Lower leg skin (tissue), 4 donors: Measurements from ENCODE around the gene ADGRV1. TPM values are rescaled to one million over a fixed set of nuclear protein-coding genes. Genes with fewer than 3 reads are reported as not detected.

Experiments used
- DNase-seq, 2 donors: peaks; one replicate each; pipeline ENCODE4 v3.0.0-alpha.2; 2019; ENCODE audit warnings: low spot score in 2 of 2
- H3K4me3 ChIP-seq: fragments of 200-600 bp; sonication (generic); 2 replicates; pipeline ENCODE4 v1.5.1; 2017; ENCODE audit warnings: mild to moderate bottlenecking, low read depth; ENCODE audit not compliant: poor library complexity, severe bottlenecking
- POLR2A ChIP-seq, 2 donors: fragments of 450-650 bp; IDR thresholded peaks; one replicate each; pipeline ENCODE4 v1.6.1; 2016 to 2017; ENCODE audit warnings: antibody characterized with exemption in 2 of 2, mild to moderate bottlenecking in 1 of 2, moderate library complexity in 1 of 2
- WGBS, 2 donors: methylation state at CpG; one replicate each; pipeline ENCODE4 v1.1.5; 2018; 5-methylcytosine and 5-hydroxymethylcytosine counted together
- intact Hi-C: fragments of 100-400 bp; cut with DNase I; formaldehyde crosslinking; loops from one replicate; pipeline ENCODE4 v1.15.0; 2023; ENCODE audit warnings: low total_unique reads
- total RNA-seq, 4 donors: library from RNA; depleted of rRNA; stranded (reverse); fragments of >200 nt; gene quantifications; one replicate each; pipeline ENCODE4 v1.1.0, GENCODE V29; 2016
- TF ChIP-seq, protein P1 (sequence below), 3 donors: fragments of 450-650 bp; IDR thresholded peaks; one replicate each; pipeline ENCODE4 v1.5.1; 2016; ENCODE audit warnings: antibody characterized with exemption in 3 of 3, mild to moderate bottlenecking in 3 of 3, moderate library complexity in 2 of 3

ADGRV1 gene
- total RNA-seq, 4 donors from 2014 or later, result 1.2 to 4.0 (median 2.7) TPM

DNA sequence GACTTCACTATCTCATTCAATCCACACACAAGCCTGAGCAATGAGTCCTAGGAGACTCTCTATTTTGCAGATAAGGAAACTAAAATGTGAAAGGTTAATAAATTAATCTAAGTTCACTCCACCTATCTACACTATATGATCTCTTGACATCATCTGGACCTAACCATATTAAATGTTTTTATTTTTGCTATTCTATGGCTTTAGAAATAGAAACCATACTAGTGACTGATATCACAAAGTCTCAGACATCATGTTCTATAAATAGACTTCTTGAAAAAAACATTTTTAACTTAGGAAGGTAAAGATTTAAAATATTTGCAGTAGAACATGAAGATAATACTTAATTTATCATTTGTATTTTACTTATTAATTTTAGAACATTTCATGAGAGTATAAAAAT, 9.4 kb upstream of the ADGRV1 start:
- DNase-seq, result no peak
- no peak overlapping the region for H3K4me3 ChIP-seq
- TF ChIP-seq, protein P1, sequence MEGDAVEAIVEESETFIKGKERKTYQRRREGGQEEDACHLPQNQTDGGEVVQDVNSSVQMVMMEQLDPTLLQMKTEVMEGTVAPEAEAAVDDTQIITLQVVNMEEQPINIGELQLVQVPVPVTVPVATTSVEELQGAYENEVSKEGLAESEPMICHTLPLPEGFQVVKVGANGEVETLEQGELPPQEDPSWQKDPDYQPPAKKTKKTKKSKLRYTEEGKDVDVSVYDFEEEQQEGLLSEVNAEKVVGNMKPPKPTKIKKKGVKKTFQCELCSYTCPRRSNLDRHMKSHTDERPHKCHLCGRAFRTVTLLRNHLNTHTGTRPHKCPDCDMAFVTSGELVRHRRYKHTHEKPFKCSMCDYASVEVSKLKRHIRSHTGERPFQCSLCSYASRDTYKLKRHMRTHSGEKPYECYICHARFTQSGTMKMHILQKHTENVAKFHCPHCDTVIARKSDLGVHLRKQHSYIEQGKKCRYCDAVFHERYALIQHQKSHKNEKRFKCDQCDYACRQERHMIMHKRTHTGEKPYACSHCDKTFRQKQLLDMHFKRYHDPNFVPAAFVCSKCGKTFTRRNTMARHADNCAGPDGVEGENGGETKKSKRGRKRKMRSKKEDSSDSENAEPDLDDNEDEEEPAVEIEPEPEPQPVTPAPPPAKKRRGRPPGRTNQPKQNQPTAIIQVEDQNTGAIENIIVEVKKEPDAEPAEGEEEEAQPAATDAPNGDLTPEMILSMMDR (IDR thresholded peaks at IDR 0.05), result no peak
- TF ChIP-seq POLR2A (IDR thresholded peaks at IDR 0.05), result no peak
- intact Hi-C loops, result no loop called here

GRCh38 chr5:90549729-90550275, 8.8 kb upstream of the ADGRV1 start:
- TF ChIP-seq, protein P1 (IDR thresholded peaks at IDR 0.05), result no peak
- no peak for TF ChIP-seq POLR2A (IDR thresholded peaks at IDR 0.05)
- H3K4me3 ChIP-seq, result no peak overlapping the region
- intact Hi-C loops, result no loop called here
- no peak for DNase-seq
- WGBS, 2 donors, result 76 to 90% methylated on average over 2 of the region's 2 CpGs

DNA sequence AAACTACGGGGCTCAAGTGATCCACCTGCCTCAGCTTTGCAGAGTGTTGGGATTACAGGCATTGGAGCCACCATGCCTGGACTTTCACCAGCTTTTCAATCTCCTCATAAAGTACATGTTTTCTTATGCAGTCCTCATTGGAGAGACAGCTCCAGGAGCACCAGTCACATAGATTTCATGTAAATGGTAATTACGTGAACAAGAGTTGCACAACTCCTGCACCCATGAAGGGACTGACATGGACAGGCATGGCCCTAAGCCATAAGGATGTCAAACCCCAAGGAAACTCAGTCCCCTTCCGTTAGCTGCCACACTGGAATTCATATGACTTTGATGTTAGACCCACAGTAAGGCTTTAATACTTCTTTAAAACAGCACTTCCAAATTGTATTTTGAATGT, 7.6 kb upstream of the ADGRV1 start:
- WGBS, 2 donors, result 76 to 79% methylated on average over 3 of the region's 3 CpGs
- intact Hi-C loops, result no loop called here
- no peak for TF ChIP-seq POLR2A (IDR thresholded peaks at IDR 0.05)
- TF ChIP-seq, protein P1 (IDR thresholded peaks at IDR 0.05), result no peak

DNA sequence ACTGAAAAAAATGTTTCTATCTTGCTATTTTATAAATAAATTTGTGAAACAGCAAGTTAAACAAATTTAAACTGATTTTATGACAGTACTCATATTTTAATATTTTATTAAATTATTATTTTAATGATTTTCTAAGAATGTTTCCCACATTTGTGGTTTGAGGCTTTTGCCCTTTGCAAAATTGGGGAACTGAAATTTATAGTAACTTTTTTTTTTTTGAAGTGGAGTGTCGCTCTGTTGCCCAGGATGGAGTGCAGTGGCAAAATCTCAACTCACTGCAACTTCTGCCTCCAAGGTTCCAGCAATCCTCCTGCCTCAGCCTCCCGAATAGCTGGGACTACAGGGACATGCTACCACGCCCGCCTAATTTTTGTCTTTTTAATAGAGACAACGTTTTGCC, 7.2 kb upstream of the ADGRV1 start:
- TF ChIP-seq POLR2A (IDR thresholded peaks at IDR 0.05), result no peak
- TF ChIP-seq, protein P1 (IDR thresholded peaks at IDR 0.05), result no peak
- intact Hi-C loops, result no loop called here
- H3K4me3 ChIP-seq, result no peak overlapping the region
- 82 to 85% methylated on average over 5 of the region's 5 CpGs for WGBS, 2 donors
- DNase-seq, result no peak

More for the DNA sequence above, 7.6 kb upstream of the ADGRV1 start:
- no peak for DNase-seq
- no peak overlapping the region for H3K4me3 ChIP-seq

DNA sequence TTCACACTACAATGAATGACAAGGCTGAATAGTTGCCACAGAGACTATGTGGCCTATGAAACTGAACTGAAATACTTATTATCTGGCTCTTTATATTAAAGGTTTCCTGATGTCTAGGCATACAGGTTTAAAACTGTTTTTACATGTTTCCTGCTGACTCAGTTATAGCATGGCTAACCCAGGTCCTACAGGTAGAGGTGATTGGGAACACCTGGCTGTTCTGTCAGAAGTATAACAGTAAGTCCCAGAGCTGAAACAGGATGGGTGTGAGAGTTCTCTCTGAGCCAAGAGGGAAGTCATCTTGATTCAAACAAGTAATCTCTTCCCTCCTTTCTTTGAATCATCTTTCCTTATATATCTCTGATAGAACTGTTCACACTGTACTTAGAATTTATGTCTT, 4.9 kb upstream of the ADGRV1 start:
- no peak overlapping the region for H3K4me3 ChIP-seq
- intact Hi-C loops, result no loop called here
- TF ChIP-seq, protein P1 (IDR thresholded peaks at IDR 0.05), result no peak
- no peak for TF ChIP-seq POLR2A (IDR thresholded peaks at IDR 0.05)
- DNase-seq, result no peak

DNA sequence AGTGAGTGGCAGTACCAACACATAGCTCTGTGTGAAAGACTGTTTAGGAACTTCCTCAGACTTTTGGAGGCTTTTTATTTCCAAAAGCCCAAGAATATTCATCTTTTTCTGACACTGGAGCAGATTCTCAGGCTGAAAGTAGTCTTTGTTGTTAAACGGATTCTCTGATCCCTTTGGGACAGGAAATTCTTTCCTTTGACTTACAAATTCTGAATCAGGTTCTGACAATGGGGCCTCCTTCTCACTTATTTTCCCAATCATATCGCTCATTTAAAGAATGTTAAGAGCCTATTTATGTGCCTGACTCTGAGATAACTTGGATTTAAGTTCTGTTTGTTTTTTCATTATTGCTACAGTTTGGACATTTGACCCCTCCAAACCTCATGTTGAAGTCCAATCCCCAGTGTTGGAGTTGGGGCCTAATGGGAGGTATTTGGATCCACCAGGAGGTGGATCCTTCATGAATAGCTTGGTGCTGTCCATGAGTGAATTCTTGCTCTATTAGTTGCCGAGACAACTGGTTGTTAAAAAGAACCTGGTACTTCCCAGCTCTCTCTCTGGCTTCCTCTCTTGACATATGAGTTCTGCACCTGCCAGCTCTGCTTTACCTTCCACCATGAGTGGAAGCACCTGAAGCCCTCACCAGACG, 4.1 kb upstream of the ADGRV1 start:
- intact Hi-C loops, result no loop called here
- no peak overlapping the region for H3K4me3 ChIP-seq
- TF ChIP-seq, protein P1 (IDR thresholded peaks at IDR 0.05), result no peak
- no peak for TF ChIP-seq POLR2A (IDR thresholded peaks at IDR 0.05)
- DNase-seq, result no peak
- WGBS, 2 donors, result 84 to 85% methylated on average over 4 of the region's 4 CpGs
